HG03469 (cell line): ENCODE measurements around the gene LRRIQ1.
"Not testable (repeated sequence)": the region's sequence is repeated elsewhere in the genome, so short reads cannot be mapped to it uniquely, and the experiment has no call there.

ENCODE experiments used
- ATAC-seq: cut with Tn5 transposase; IDR thresholded peaks from one replicate; pipeline ENCODE4 v1.9.1; 2021; ENCODE audit warnings: mild to moderate bottlenecking, moderate library complexity, moderate number of reproducible peaks; ENCODE audit not compliant: unreplicated experiment

The LRRIQ1 gene, protein sequence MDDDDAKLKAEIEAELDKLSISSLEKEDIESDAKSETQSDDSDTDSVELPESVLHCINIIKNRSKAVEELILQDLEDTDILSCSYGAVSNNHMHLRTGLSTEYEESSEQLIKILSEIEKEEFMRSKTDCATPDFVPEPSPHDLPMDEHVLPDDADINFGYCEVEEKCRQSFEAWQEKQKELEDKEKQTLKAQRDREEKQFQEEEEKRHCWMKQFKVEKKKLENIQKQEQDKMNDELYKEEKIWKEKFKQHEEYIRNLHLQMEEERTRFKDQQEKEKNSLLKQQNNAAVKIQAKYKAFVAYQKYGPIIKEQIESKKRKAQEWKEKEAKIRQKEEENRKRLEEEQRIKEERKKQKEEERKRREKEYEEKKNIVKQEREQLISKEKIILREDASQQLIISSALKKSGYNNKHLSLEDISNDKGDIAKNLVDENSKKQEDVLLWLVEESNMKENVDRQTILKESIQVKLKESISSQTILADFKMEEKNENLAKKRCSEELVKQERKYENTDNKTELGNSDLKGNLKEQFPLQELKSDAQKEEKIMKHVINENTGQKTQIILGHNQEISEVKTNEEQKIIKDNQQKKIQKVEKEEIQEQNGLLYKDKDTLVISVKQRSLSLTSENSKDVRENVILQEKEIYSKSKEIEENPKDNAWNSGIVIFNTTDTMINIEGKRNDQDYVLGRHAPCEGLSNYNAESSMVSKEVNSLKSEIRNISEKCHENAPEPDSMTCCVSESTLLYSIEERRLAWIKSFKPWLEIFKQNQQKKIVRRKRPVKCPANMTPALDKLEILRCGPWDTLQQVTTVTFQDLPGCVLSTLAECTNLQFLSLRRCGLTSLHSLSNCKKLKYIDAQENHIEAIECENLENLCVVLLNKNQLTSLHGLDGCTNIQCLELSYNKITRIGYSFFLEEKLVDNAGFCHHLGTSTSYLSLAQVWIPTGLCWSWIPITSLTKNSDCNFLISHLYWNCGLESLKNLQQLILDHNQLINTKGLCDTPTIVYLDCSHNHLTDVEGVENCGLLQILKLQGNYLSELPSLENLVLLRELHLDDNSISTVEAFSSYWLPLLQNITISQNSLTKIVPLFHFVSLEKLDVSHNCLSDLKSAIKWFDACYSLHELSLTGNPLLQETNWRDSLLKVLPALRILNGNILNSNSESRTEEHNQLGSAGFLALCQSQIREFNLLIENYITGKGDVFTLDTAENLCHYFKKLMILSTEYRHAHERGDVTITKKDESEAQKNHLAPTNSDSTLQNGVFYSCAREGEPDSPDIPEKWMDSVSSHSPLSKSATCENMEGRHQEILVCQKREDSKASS (N-terminal part only)

DNA sequence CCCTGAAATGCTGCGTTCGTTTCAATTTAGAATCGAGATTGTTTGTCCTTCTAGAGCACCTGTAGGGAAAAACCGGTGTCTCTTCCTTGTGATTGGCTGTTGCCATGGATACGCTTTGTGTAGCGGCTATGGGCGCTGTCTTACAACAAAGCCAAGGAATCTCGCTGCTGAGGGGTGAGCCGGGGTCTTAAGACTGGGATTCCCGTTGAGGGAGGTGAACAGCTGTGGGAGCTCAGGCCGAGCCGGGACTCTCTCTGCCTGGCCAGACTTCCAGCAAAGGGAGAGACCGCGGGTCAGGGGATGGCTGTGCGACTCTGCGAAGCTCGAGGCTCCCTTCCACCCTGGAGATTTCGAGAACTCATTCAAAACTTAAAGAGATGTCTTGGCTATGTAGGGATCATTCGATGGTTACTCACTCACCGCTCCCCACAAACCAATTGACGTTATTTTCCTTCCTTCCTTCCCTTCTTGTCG is at the start of gene LRRIQ1, which contains the start of gene TSPAN19:
Gene LRRIQ1 (plus strand): TSS at position 118 of the 474 bp plus-strand sequence. CDS start 1,826 bp downstream, outside the sequence.
Gene TSPAN19 (minus strand): TSS at position 44 of the 474 bp plus-strand sequence. CDS start 6,331 bp downstream, outside the sequence.
- ATAC-seq: peak; percentile 99

DNA sequence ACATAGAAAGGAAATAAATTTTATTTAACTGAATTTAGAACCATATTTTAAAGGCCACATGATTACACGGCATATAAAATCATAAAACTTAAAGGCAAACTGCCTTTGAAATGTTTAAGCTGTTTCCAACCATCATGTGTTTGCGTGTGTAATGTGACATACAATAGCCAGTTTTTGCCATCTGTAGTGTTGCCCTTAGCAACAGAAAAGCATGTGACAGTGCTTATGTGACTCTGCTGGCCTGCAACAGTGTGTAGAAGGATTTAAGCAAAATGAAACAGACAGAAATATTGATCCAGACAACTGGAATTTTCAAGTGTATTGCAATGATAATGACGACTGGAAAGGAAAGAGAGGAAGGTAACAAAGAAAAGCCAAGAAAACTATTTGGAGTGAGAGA is 49.6 kb upstream of the LRRIQ1 start:
- ATAC-seq: no peak

DNA sequence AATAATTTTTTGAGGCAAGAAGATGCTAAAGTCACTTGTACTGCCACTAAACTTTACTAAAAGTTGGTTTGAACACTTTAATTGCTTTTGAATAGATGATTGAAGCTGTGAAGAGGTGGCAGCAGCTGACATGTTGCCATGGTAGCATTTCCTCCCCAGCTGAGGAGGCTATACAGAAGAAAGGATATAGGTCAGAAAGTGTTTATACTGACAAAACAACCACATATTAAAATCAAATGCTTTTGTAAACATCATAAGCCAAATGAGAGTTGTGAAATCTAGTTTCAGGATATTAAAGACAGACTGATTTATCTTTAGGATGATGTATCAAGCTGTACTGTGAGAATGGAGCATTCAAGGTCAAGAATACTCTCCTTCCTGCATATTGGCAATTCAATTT is 41.7 kb upstream of the LRRIQ1 start:
- ATAC-seq: no peak

DNA sequence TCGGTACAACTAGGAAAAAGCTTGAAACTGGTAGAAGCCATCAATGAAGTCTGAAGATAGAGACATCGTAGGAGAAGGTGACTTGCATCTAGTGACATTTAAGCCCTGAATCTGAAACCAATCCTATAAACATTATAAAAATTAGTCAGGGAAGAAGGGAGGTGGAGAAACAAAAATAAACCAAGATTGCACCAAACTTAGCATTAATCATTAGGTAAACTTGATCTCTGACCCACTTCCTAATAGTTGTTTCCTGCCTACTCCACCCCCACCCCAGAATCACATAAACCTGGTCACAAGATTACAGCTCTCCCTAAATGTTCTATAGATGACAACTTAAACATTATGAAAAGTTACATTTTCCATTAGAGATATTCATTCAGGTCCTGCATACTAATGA is 40.5 kb upstream of the LRRIQ1 start:
- no peak for ATAC-seq

DNA sequence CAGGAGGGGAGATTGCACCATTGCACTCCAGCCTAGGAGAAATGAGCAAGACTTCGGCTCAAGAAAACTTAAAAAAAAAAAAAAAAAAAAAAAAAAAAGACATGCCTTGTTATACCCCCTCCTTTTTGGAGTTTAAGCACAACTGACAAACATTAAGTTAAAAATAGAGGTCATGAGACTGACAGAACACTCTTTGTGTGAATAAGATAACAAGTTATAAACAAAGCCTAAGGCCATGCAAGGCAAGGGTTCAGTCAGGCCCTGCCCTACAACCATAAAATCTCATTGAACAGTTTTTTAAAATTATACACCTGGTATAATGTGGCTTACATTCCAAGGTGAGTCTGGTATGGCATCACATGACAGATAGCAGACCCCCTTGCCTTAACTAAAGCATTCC is 39.4 kb upstream of the LRRIQ1 start:
- no peak for ATAC-seq

DNA sequence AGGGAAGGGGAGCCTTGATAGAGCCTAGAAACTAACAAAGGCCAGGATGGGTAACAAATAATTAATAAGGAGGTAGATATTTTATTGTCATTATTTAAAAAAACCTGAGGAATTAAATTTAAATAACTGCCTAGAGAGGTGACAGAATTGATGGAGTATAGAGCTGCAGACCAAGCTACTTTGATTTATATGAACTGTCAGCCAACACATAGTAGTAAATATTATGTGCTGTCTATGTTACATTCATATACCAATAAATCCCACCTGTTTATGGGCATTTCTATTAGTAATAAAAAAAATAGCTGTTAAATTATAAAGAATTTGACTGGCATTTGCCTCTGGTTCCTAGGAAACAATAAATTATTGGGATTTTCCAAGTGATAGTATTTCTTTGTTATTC is 37.8 kb upstream of the LRRIQ1 start:
- ATAC-seq: no peak

DNA sequence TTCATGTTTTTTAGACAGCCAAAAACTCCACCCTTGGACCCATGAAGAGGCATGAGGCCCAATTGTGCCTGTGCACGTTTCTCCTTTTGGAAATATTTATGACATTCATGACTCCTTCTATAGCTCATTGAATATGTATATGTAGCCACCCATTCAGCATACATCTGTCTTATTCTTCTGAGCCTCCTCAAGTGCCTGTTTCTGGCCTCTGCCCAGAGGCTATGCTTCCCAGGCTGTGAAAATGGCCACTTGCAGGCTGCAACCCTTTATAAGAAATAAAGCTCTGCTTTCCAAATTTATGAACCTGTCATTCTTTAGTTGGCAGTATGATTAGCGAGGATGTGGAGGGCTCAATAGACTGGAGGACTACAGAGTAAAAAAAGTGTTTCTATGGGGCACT is 35.4 kb upstream of the LRRIQ1 start:
- ATAC-seq: no peak

DNA sequence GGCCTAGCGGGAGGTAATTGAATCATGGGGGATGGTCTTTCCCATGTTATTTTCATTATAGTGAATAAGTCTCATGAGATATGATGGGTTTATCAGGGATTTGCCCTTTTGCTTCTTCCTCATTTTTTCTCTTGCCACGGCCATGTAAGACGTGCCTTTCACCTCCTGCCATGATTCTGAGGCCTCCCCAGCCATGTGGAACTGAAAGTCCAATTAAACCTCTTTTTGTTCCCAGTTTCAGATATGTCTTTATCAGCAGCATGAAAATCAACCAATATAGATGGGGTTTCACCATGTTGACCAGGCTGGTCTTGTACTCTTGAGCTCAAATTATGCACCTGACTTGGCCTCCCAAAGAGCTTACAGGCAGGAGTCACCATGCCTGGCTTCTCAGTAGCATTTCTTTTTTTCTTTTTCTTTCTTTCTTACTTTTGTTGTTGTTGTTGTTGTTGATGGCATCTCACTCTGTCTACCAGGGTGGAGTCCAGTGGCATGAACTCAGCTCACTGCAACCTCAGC is 33.3 kb upstream of the LRRIQ1 start:
- no peak for ATAC-seq

DNA sequence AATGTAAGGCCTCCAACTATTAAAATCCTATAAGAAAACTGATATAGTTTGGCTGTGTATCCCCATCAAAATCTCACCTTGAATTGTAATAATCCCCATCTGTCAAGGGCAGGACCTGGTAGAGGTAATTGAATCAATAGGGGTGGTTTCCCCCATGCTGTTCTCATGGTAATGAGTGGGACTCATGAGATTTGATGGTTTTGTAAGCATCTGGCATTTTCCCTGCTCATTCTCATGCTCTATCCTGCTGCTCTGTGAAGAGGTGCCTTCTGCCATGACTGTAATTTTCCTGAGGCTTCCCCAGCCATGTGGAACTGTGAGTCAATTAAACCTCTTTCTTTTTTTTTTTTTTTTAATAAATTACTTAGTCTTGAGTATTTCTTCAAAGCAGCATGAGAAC is 31.9 kb upstream of the LRRIQ1 start:
- ATAC-seq: no peak

DNA sequence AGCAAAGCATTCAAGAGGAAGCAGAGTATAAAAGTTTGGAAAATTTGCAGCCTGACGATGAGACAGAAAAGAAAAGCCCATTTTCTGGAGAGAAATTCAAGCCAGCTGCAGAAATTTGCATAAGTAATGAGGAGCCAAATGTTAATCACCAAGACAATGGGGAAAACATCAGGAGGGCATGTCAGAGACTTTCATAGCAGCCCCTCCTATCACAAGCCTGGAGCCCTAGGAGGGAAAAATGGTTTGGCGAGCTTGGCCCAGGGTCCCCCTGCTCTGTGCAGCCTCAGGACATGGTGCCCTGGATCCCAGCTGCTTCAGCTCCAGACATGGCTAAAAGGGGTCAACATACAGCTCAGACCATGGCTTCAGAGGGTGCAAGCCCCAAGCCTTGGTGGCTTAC is 31.1 kb upstream of the LRRIQ1 start:
- ATAC-seq: not testable (repeated sequence)

DNA sequence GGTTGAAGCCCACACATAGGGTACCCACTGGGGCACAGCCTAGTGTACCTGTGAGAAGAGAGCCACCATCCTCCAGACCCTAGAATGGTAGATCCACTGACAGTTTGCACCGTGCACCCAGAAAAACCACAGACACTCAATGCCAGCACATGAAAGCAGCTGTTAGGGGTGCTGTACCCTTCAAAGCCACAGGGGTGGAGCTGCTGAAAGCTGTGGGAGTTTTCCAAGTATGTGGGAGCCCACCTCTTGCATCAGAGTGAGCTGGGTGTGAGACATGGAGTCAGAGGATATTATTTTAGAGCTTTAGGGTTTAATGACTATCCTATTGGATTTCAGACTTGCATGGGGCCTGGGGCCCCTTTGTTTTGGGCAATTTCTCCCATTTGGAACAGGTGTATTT is 30.5 kb upstream of the LRRIQ1 start:
- no peak for ATAC-seq

DNA sequence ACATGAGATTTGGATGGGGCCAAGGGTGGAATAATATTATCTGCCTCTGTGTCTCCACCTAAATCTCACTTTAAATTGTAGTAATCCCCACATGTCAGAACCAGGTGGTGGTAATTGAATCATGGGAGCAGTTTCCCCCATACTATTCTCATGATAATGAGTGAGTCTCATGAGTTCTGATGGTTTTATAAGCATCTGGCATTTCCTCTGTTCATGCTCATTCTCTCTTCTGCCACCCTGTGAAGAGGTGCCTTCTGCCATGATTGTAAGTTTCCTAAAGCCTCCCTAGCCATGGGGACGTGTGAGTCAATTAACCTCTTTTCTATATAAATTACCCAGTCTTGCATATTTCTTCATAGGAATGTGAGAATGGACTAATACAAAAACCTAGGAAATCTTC is 29.9 kb upstream of the LRRIQ1 start:
- ATAC-seq: no peak

DNA sequence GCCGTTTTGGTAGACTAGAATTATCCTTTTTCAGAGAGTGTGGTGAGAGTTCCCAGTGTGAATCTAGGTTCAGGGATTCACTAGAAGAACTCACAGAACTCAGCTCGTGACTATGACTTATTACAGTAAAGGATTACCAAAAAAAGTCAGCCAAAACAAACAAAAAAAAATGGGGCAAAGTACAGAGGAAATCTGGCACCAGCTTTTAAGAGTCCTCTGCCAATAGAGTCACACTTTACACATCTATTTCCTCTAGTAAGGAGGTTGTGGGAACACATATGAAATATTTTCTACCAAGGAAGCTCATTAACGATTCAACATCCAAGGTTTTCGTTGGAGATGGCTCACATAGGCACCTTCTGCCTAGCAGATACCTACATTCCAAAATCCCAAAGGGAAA is 28.3 kb upstream of the LRRIQ1 start:
- no peak for ATAC-seq

DNA sequence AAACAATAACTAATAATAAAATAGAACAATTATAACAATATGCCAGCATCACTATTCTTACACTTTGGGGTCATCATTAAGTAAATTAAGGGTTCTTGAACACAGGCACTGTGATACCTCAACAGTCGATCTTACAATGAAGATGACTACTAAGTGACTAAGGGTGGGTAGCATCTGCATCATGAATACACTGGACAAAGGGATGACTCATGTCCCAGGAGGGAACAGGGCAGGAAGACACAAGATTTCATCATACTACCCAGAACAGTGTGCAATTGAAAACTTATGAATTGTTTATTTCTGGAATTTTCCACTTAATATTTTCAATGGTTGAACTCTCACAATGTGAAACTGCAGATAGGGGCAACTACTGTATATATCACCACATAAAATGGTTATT is 19.7 kb upstream of the LRRIQ1 start:
- ATAC-seq: no peak

DNA sequence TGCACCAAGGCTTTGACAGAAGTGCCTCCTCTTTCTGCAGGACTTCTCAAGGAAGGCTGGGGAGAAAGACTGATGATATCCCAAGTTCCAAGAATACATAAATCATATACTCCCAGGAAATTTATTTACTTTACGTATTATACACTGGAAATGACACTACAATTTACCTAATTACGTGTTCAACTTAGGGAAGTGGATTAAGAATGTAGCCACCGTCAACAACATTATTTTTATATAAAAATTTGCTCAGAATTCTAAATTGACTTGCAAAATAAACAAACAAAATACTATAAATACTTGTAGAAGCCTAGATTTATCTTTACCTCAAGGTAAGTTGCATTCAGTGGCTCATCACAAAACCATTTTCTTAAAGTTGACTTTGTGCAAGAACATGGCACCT is 19.0 kb upstream of the LRRIQ1 start:
- ATAC-seq: no peak

DNA sequence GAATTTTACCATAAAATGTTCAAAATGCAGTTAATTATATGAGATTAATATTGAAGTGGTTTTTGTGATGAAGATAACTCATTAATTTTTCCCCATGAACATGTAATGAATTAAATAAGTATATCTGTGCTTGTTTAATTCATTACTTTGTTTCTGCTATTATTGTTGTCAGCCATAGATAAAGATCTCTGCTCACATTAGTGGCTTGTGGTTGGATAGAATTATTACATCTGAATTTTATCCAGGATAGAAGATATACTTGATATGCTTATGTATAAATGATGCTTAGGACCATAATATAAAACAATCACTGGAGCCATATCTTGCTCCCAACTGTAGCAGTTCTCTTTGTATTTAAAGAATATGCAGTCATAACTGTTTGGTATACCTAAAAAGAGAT is 18.5 kb upstream of the LRRIQ1 start:
- ATAC-seq: no peak

DNA sequence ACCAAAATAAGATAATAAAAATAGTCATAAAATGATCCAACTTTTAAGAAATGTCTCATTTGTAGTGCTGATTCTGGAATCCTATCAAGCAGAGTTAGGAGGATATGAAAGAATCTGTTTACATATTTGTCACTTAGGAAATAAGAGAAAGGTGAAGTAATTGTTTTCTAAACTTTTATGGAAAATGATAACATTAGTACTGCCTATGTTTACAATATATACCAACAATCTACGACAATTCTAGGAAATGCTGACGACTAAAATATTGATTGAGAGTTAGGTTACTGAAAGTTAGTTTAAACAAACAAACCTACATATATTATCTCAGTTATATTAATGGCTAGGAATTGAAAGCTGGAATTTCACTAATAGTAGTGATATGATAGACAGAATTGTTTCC is 18.1 kb upstream of the LRRIQ1 start:
- ATAC-seq: no peak

DNA sequence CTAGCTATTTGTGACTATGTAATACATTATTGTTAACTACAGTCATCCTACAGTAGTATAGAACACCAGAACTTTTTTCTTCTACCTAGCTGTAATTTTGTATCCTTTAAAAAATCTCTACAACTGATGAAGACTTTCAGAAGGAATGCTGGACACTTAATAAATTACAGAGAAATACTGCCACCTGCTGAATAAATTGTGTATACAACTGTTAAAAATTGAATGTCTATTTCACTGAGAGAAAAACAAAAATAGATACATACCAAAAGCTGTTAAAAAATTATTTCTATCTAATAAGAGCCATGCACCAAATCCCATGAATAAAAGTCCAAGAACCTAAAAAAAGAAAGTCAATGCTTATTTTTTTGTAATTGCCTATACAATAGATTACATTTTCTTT is 6.7 kb upstream of the LRRIQ1 start:
- no peak for ATAC-seq

DNA sequence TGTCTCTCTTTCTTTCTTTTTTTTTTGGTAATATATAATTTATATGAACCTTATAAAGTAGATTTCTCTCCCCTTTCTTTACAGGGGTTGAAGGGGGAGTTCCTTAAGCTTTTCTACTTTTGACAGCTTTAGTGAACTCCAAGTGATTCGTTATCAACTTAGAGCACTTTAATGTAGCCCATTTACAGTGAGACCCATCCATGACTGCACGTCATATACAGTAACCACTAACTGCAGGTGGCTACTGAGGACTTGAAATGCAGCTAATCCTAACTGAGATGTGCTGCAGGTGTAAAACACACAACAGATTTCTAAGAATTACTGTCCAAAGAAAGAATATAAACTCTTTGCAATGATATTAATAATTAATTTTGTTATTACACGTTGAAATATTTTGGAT is 582 bp downstream of the LRRIQ1 start:
- no peak for ATAC-seq

DNA sequence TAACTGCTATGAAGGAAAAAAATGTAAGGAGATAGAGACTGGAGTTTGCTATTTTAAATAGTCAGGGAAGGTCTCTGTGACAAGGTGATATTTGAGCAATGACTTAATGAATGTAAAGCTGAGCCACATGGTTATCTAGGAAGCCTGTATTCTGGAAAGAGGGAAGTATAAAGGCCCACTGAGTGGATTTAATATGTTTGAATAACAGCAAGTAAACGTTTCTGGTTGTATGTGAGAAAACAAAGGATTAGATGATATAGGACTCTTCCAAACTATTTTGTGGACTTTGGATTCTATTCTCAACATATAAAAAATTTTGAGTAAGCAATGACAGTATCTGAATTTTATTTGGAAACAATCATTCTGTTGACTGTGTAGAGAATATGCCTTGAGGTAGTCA is 5.2 kb downstream of the LRRIQ1 start:
- ATAC-seq: no peak

DNA sequence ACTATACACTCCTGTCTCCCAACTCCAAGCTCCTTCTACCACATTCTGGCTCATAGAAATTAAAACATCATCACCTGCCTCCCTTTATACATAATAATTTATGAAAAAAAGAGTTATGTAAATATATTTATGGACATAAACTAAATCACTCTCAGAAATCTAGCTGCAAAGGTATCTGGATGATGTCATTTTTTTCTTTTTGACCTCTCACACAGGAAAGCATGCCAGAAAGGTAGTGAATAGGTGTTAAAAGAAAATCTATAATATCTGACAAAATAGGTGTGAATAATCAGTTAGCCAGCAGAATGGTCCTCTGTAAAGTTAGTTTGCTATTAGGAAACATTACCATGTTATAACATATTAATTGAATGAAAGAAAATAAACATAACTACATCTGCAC is 7.7 kb downstream of the LRRIQ1 start:
- ATAC-seq: no peak
